PFSK-1 (cell line): ENCODE data around the gene SOHLH2.
A peak's percentile ranks its signal among the peaks of the same experiment; 100 is the strongest.

Experiments
- FOXP2 ChIP-seq: optimal IDR thresholded peaks from 2 replicates; pipeline ENCODE3; 2011; ENCODE audit warnings: borderline replicate concordance, control low read depth, inconsistent platforms; ENCODE audit not compliant: insufficient read depth; ENCODE audit errors: extremely low read length, extremely low read depth
- POLR2AphosphoS5 ChIP-seq: IDR thresholded peaks from 2 replicates; pipeline ENCODE4 v1.6.1; 2012; ENCODE audit warnings: low read depth, mild to moderate bottlenecking, control low read depth, low read length, moderate library complexity
- SIN3A ChIP-seq: IDR thresholded peaks from 2 replicates; pipeline ENCODE4 v1.6.1; 2012; ENCODE audit warnings: mild to moderate bottlenecking, low read length, moderate library complexity, borderline replicate concordance; ENCODE audit not compliant: insufficient read depth
- TAF1 ChIP-seq: IDR thresholded peaks from 2 replicates; pipeline ENCODE4 v1.6.1; 2012; ENCODE audit warnings: low read length, control low read depth, borderline replicate concordance; ENCODE audit not compliant: insufficient read depth
- TF ChIP-seq, protein P1 (sequence below), 2 experiments: IDR thresholded peaks; 2 replicates each; pipeline versions ENCODE4 v1.6.1 to v1.8.0; 2011 to 2012; ENCODE audit warnings: low read depth in 2 of 2, low read length in 2 of 2, control low read depth in 1 of 2, inconsistent platforms in 1 of 2, mild to moderate bottlenecking in 1 of 2, moderate library complexity in 1 of 2; ENCODE audit not compliant: insufficient read depth in 1 of 2

SOHLH2 gene

GRCh38 chr13:36163286-36163685 is 51.1 kb downstream of the SOHLH2 start:
- TF ChIP-seq FOXP2 (no peak), POLR2AphosphoS5 (no peak), SIN3A (no peak)
- TF ChIP-seq, protein P1, sequence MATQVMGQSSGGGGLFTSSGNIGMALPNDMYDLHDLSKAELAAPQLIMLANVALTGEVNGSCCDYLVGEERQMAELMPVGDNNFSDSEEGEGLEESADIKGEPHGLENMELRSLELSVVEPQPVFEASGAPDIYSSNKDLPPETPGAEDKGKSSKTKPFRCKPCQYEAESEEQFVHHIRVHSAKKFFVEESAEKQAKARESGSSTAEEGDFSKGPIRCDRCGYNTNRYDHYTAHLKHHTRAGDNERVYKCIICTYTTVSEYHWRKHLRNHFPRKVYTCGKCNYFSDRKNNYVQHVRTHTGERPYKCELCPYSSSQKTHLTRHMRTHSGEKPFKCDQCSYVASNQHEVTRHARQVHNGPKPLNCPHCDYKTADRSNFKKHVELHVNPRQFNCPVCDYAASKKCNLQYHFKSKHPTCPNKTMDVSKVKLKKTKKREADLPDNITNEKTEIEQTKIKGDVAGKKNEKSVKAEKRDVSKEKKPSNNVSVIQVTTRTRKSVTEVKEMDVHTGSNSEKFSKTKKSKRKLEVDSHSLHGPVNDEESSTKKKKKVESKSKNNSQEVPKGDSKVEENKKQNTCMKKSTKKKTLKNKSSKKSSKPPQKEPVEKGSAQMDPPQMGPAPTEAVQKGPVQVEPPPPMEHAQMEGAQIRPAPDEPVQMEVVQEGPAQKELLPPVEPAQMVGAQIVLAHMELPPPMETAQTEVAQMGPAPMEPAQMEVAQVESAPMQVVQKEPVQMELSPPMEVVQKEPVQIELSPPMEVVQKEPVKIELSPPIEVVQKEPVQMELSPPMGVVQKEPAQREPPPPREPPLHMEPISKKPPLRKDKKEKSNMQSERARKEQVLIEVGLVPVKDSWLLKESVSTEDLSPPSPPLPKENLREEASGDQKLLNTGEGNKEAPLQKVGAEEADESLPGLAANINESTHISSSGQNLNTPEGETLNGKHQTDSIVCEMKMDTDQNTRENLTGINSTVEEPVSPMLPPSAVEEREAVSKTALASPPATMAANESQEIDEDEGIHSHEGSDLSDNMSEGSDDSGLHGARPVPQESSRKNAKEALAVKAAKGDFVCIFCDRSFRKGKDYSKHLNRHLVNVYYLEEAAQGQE (IDR thresholded peaks at IDR 0.05; ENCODE audit: insufficient read depth in 1 of 2, low read depth in 2 of 2, low read length in 2 of 2), result no peak

- TF ChIP-seq SIN3A, result no peak
- TF ChIP-seq, protein P1 (IDR thresholded peaks at IDR 0.05; ENCODE audit: insufficient read depth in 1 of 2, low read depth in 2 of 2, low read length in 2 of 2), result peak in 1 of 2 experiments; percentile 58; a peak in 1 of 4 replicates
Observed at GRCh38 chr13:36160297-36160696, 54.1 kb downstream of the SOHLH2 start.

- TF ChIP-seq, protein P1 (IDR thresholded peaks at IDR 0.05; ENCODE audit: insufficient read depth in 1 of 2, low read depth in 2 of 2, low read length in 2 of 2), result no peak
- TF ChIP-seq SIN3A (no peak), TAF1 (no peak), POLR2AphosphoS5 (no peak), FOXP2 (no peak)
Observed at GRCh38 chr13:36158611-36159010, 55.7 kb downstream of the SOHLH2 start.

DNA sequence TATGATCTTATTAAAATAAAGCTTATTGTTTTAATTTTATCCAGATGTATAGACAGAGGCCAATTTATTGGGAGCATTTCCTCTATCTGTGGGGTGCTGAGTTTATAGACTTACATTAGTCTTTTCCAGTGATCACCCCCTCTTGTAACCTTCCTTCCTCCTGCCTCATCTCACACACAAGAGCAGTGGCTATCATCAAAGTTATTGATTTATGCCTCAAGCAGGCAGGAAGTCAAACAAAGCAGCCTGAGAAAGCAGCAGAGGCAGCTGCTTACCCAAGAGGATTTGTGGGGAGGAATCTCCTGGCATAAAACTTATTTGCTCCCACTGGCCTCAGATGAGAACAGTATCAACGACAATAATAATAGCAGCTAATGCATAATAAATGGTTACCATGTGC is 56.9 kb downstream of the SOHLH2 start:
- no peak for TF ChIP-seq TAF1
- no peak for TF ChIP-seq POLR2AphosphoS5
- TF ChIP-seq, protein P1 (IDR thresholded peaks at IDR 0.05; ENCODE audit: insufficient read depth in 1 of 2, low read depth in 2 of 2, low read length in 2 of 2), result no peak
- TF ChIP-seq FOXP2, result no peak
- TF ChIP-seq SIN3A, result no peak

- TF ChIP-seq, protein P1 (IDR thresholded peaks at IDR 0.05; ENCODE audit: insufficient read depth in 1 of 2, low read depth in 2 of 2, low read length in 2 of 2), result no peak
- no peak for TF ChIP-seq SIN3A
Observed at GRCh38 chr13:36154567-36155291, 59.6 kb downstream of the SOHLH2 start.
